GM18519 (cell line): ENCODE data around the gene DNAJC5G.
"Not testable (repeated sequence)": the region's sequence is repeated elsewhere in the genome, so short reads cannot be mapped to it uniquely, and the experiment has no call there.

Experiments
- ATAC-seq: cut with Tn5 transposase; IDR thresholded peaks from one replicate; pipeline ENCODE4 v1.9.1; 2021; ENCODE audit warnings: mild to moderate bottlenecking, moderate library complexity; ENCODE audit not compliant: unreplicated experiment, low FRiP score

Gene DNAJC5G

DNA sequence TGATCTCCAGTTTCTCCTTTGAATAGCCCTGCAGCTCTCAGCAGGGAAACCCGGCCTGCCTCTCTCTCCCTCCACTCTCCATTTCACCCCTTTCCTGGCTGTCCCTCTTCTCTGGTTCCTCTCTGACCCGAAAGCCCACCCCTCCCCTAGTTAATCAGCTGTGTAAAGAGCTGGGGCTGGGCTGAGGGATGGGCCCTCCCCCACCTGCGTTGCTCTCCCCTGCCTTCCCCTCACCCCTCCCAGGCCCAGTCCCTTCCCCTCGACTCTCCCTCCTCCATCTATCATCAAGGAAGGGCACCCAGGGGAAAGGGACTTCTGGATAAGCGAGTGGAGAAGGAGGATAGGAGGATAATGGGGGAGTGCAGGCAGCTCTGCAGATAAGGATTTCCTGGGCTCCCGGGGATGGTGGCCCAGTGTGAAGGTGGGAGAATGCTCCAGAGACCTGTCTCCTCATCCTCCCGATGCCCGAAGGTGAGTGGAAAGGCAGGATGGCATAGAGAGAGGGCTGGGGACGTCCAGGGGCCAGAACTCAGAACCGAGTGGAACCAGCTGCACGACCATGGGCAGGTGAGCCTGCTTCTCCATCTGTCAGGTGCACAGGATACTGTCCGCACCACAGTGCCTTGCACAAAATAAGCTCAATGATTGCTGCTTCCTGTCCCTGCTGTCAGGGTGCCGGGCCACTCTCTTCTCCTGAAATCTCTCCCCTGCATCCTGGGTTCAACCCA, 24.4 kb upstream of the DNAJC5G start:
- no peak for ATAC-seq

DNA sequence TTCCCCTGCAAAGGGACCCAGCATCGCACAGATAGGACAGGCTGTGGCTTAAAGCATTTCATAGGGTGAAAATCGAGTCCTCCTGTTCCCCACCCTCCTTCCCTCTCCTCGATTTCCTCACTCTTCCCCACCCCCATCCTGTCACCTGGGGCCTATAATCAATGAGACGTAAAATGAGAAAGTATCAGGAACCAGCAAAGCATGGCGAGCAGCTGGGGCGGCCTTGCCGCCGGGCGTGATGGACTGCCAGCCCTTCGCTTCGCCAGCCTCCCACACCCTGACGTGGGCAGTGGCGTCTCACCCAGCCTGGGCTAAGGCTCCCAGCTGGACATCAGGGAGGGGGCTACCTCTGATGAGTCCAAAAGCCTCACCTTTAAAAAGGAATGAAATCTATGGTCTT, 23.5 kb upstream of the DNAJC5G start:
- no peak for ATAC-seq

DNA sequence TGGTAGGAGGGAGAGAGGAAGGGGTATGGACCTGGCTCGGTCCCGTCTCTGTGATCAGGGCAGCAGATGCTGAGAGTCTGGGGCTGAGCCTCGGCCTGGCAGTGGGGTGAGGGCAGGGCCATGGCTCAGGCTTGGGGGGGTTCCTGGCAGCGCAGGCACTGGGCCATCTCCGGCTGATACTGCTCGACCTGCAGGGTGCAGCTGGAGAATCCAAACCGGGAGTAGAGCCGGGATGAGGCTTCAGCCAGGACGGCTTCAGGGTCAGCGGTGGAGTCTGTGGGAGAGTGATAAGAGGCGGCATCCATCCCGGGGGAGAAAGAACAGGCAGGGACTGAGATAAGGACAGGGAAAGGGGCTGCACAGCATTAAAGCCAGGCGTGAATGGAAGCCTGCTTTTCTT, 20.0 kb upstream of the DNAJC5G start:
- ATAC-seq, result no peak

DNA sequence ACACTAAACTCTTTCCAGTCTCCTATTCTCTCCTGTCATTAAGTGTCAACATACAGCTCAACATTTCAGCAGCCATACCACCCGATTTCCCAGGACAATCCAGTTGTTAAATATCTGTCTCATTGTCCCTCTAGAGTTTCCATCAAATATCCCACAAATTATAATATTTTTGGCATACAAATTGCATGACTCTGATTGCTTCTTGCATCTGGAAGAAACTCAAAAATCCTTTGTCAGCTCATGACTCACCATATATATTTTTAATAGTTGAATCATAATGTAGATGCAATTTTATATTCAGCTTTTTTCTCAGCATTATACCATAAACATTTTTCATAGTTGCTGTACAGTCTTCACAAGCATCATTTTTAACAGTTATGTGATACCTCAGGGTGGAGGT, 19.6 kb upstream of the DNAJC5G start:
- no peak for ATAC-seq

DNA sequence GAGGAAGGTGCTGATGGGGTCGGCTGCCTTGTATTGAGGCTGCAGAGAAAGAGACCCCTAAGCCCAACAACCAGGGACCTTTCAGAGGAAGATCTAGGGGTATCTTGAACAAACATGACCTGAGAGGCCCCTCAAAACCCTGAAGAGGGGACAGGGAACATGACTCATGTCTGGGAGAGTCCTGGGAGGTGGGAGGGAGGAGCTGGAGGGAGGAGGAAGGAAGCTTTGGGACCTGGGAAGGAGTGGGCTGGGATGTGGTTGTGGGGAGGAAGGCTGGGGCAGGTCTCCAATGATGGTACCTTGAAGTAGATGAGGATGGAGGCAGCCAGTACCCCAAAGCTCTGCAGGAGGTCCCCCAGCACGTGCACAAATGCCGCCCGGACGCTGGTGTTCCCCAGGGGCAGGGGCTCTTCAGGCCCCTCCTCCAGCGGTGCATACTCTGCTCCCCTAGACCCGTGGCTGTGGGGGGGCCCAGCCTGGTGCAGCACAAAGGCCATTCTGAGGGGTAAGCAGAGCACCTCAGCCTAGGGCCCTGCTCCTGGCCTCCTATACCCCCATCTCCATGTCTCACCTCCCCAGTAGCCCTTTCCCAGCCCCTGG, 18.3 kb upstream of the DNAJC5G start:
- no peak for ATAC-seq

DNA sequence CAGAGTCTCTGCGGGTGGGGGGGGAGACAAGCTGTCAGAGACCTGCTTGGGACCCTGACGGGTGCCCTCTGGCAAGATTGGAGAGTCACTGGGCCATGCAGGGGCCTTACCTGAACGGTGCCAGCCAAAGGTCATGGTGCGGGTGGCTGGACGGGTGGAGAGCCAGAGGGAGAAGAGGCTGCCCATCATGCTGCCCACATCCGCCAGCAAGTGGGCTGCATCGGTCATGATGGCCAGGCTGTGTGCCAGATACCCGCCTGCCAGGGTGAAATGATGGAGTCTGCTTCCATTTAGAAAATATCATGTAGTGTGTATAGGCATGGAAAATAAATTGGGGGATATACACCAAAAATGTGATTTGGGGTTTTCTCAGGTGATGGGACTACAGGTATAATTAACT, 17.2 kb upstream of the DNAJC5G start:
- ATAC-seq, result no peak

DNA sequence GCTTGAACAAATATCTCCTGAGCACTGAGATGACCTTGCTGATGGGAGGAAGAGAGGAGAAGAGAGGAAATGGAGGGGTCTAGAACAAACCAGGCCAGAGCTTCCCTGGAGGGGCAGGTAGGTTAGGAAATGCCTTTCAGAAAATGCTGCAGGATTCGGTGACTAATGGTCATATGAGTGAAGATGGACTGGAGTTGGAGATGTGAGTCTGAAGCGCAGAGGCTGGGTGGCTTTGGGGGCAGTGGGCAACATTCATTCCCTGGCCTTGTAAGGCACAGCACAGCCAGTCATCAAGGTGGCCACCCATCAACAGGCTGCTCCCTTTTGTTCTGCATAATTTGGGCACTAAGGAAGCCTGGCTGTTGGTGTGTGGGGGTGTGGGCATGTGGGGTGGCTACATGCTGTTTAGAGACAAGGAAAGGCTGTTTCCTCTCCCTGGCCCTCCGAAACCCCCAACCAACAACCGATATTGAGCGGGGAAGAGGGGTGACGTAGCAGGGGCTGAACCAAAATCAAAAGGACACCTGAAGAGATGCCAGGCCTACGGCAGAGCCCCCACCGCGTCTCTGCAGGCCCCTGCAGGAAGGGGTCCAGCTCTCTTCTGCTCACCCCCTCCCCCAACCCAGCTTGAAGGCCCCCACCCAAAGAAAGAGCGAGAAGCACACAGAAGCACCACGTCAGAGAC, 13.8 kb upstream of the DNAJC5G start:
- no peak for ATAC-seq

DNA sequence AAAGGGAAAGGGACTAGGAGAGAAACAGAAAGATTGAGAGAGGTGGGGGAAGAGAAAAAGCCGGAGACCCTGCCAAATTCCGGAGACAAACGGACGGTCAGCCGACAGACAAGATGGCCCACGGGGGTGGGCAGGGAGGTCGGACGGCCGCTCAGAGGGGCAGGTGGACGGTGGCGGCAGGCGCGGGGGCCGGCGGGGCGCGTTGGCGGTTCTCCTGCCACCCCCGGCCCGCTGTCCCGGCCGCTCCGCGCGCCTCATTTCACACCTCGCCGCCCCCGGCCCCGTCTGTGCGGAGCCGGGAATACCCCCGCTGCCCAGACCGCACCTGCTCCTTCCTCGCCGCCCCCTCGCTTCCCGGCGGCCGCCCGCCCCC, 13.3 kb upstream of the DNAJC5G start:
- no peak for ATAC-seq

DNA sequence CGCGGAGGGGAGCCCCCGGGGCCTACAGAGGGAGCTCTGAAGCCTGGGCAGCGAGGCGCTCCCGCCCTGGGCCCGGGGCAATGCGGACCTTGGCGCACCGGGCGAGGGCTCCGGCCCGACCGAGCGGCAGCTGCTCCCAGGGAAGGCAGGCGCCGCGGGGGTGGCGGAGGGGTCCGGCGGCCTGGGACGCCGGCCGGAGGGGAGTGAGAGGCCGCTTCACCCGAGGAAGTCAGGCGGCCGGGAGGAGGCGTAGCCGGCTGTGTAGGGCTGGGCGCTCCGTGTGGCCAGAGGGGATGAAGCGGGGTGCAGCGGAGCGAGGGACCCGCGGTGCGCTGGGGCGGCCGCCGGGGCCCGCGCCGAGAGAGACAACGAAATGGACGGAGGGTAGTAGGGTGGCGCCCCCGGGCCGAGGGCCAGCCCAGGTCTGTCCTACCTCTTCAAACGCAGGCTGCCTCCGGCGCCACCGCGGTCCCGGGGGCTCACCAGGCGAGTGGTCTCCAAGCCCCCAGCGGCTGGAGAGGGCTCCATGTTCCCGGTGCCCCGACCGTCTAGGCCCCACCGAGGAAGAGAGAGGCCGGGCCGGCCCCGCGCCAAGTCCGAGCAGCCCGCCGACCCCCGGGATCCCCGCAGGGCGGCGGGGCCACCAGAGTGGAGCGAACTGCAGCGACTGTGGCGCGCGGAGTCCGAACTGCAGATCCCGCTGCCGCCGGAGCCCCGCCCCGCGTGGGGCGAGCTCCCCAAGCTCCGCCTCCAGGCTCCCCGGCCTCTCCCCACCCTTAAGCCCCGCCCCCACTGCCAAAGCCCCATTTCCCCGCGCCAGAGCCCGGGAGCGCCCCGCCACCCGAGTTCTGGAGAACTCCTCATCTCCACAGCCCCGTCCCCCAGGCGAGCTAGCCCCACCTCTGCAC, 12.6 kb upstream of the DNAJC5G start, which contains the start of gene SLC30A3:
TSS of gene SLC30A3 (minus strand) at position 669 of the 908 bp plus-strand sequence. CDS start at position 528, 141 bp downstream.
- ATAC-seq, result no peak

DNA sequence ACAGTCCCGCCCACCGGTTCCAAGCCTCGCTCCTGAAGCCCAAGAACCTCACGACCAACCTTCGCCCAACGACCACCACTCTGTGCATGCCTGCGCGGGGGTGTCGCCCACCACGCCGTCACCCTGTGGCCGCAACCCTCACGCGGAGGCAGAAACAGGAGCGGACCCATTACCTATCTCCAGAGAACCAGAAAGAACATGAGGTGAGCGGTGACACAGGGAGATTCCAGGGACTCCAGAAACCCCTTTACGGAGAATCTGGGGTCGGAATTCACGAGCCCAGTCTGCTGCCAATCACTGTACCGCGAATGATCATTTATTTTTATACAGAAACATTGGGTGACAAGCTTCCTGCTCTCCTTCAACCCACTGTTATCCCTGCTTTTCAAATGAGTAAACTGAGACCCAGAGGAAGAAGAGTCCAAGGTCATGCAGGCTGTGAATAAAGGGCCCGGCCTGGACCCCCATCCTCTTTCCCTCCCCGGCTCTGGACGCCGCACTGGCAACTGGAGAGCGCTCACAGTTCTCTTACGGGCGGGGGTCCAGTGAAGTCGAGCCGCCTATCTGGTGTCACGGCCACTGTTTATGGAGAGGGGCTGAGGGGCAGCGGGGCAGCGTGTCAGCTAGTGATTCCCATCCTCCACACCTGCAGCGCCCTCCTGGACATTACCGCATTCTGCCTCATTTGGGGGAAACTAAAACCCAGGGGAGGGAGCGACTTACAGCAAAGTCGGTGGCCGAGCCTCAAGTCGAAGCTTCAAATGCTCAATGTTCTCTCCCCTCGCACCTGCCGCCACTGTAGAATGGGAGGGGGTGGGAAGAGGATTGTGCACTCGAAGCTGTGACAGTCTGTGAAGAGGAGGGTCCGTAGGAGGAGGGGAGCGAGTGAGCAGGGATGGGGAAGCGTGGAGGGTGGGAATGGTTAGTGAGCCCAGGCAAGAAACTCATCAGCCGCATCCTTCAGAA, 11.7 kb upstream of the DNAJC5G start:
- ATAC-seq, result no peak

DNA sequence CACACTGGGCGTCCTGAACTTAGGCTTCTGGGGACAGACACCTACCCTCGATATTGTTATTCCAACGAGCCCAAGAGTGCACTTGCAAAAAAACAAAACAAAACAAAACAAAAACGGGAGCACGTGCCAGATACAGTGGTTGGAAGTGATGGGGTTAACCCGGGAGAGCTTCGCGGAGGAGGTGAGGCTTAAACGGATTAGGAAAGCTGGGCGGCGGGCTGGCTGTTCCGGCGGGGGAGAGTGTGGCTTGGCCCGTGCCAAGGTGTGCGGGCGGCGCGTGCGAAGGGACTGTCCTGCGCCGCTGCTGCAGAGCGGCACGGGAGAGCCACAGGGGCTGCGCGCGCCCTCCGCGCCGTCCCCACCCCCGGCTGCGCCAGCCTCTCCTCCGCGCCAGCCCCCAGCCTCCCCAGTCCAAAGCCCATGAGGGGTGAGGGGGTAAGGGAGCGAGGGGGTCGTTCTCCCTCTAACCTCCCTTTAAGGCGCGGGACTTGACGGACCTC, 10.9 kb upstream of the DNAJC5G start:
- ATAC-seq, result no peak

DNA sequence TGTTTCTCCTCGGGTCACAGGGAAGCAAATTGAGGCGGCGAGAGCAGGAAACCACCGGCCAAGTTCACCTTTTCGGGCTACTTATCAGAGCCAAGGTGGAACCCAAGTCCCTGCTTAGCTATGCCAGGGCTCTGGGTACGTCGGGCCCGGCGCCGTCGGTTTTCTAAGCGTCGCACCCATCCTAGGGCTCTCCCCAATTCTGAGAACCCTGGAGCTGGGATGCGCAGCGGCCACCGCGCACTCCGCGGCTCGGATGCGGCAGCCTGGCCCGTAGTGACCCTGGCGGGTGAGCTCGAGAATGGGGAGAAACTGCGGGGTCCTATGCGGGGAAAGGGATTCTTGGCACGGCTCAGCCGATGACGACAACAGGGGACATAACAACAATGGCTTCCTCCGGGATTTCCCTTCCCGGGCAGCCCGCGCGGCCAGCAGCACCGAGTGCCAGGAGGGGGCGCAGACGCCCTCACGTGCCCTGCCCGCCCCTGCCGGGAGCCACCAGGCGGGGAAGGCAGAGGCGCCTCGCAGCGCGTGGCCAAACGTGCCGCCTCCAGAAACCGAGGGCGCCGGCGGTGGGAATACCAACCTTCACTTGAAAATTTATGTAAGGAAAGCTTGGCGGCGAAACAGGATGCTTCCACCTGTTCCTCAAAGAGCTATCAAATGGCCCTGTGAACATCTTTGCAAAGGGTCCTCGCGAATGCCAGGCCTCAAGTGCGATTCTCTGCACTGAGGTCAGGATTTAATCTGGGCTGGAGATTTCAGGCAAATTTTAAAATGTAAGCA, 10.3 kb upstream of the DNAJC5G start:
- no peak for ATAC-seq

DNA sequence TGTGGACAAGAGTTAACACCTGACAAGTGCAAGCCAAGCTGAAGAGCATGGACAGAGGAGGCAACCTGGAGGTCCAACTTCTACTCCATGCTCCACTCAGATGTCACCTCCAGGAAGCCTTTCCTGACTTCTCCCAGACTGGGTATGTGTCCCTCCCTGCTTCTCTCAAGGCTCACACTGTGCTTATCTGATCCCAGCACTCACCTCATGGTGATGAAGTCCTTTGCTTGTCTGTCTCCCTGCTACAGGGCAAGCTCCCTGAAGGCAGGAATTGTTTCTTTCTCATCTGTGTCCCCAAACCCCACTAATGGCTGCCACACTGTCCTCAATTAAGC, 9.7 kb upstream of the DNAJC5G start:
- no peak for ATAC-seq

DNA sequence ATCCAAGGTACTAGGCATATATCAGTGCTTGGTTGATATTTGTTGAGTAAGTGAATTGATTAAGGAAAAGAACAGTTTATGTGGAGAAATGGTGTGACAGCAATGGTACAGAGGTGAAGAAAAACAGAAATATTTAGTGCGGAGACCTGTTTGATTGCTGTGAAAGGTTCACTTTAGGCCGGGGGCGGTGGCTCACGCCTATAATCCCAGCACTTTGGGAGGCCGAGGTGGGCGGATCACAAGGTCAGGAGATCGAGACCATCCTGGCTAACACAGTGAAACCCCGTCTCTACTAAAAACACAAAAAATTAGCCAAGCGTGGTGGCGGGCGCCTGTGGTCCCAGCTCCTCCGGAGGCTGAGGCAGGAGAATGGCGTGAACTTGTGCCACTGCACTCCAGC, 6.9 kb upstream of the DNAJC5G start:
- ATAC-seq, result not testable (repeated sequence)

DNA sequence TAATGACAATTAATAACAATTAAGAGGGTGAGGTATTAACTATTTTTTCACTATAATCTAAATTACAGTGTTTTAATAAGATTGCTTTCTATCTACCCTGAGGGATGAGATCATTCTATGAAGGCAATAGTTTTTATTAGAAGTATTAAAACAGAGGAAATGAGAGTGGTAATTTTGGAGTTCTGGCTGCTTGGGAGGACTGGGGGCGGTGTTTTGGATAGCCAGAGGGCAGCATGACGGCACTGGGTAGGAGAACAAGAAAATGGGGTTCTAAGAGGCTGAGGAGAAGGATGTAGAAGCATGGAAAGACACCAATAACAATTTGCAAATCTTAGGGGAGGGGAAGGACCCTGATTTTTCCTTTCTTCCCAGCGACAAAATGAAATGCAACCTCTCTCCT, 5.1 kb upstream of the DNAJC5G start:
- ATAC-seq, result no peak

DNA sequence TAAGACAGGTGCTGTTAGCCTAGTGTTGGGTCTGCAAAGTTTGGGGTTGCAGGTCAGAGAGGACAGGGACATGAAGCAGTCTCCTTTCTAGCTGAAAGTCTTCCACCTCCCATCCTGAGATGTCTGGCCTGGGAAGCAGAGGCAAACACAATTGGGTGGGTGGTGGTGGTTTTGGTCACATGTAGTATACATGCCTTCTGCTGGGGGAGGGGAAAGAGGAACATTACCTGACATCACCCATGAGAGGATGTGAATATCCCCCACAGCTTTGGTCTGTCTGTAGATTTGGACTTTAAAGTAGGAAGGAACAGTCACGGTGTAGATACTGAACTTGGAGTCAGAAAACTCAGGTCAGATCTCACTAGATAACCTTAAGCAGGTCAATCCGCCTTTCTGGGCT, 4.6 kb upstream of the DNAJC5G start:
- no peak for ATAC-seq

DNA sequence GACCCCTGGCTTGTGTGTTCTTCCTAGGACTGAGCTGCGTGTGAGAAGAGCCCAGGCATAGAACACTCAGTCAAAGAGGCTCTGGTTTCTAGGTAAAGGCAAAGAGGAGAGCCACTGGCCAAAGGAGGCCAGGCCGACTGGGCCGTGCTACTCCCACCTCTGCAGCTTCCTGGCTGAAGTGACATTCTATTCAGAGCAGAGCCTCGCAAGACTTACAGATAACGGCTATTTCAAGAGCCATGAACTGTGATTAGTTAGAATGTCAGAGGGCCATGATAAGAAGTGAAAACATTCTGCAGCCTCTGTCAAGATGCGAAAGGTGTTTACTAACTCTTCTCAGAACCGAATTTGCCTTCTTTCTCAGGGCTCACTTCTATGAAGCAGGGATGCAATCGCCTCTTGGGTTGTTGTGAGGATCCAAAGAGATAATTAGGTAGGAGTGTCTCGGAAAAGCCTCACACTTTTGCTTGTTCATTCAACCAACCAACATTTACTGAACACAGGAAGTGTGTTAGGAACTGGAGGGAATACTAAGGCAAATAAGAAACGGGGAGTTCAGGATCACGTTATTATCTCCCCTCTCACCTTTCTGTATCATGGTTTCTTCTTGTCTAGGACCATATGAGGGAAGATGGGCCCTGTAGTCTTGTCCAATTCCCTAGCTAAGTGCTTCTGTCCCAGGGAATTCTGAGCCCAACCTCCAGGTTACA, 3.4 kb upstream of the DNAJC5G start:
- no peak for ATAC-seq
